Heart right ventricle (tissue), 16 donors: ENCODE results near the gene SEMA5A. TPM values are rescaled to one million over a fixed set of nuclear protein-coding genes. Genes with fewer than 3 reads are reported as not detected.
A peak's percentile ranks its signal among the peaks of the same experiment; 100 is the strongest.

Source experiments
- ATAC-seq, 8 donors: fragments of 200-7000 bp; cut with Tn5 transposase; one replicate each; pipeline ENCODE4 v1.9.1; 2020; ENCODE audit warnings: mild to moderate bottlenecking in 8 of 8, moderate library complexity in 8 of 8, moderate number of reproducible peaks in 1 of 8
- DNase-seq, 2 donors: peaks; one replicate each; pipeline ENCODE4 v3.0.0-alpha.2; 2020
- H3K27ac ChIP-seq, 10 donors: fragments of 200-600 bp; sonication (generic) in 2 of 10; one replicate each; pipeline versions ENCODE4 v1.5.0 to v1.8.0; 2020 to 2022; ENCODE audit warnings: mild to moderate bottlenecking in 3 of 10
- H3K27me3 ChIP-seq, 7 donors: fragments of 200-600 bp; one replicate each; pipeline ENCODE4 v1.8.0; 2021 to 2022; ENCODE audit warnings: mild to moderate bottlenecking in 2 of 7
- H3K36me3 ChIP-seq, 9 donors: fragments of 200-600 bp; sonication (generic) in 1 of 9; one replicate each; pipeline versions ENCODE4 v1.5.0 to v1.8.0; 2020 to 2022; ENCODE audit warnings: mild to moderate bottlenecking in 2 of 9
- H3K4me1 ChIP-seq, 9 donors: fragments of 200-600 bp; sonication (generic) in 1 of 9; one replicate each; pipeline versions ENCODE4 v1.5.0 to v1.8.0; 2020 to 2022; ENCODE audit warnings: mild to moderate bottlenecking in 4 of 9
- H3K4me3 ChIP-seq, 10 donors: fragments of 200-600 bp; sonication (generic) in 2 of 10; one replicate each; pipeline versions ENCODE4 v1.5.0 to v1.8.0; 2020 to 2022; ENCODE audit warnings: mild to moderate bottlenecking in 7 of 10, moderate library complexity in 2 of 10
- H3K9me3 ChIP-seq, 11 donors: fragments of 200-600 bp in 10 of 11; sonication (generic) in 2 of 11; one replicate each; pipeline versions ENCODE4 v1.5.0 to v1.8.0; 2013 to 2022; ENCODE audit warnings: mild to moderate bottlenecking in 2 of 11, control low read depth in 1 of 11, moderate library complexity in 1 of 11
- CTCF ChIP-seq, 9 donors: fragments of 200-600 bp; sonication (generic) in 2 of 9; IDR thresholded peaks; one replicate each; pipeline versions ENCODE4 v1.5.0 to v1.8.0; 2021 to 2022; ENCODE audit warnings: antibody characterized with exemption in 9 of 9, mild to moderate bottlenecking in 5 of 9, moderate library complexity in 1 of 9
- WGBS, 2 donors: extraction: QIAGEN DNeasy Blood & Tissue Kit; methylation state at CpG; one replicate each; pipeline ENCODE4 v1.1.7; 2013; ENCODE audit warnings: inconsistent platforms in 1 of 2; 5-methylcytosine and 5-hydroxymethylcytosine counted together
- intact Hi-C, 10 donors: fragments of 100-400 bp; cut with DNase I; formaldehyde crosslinking; loops; one replicate each; pipeline versions ENCODE4 v1.11.1 to v1.14.2; 2022
- polyA plus RNA-seq, 2 donors: library from polyadenylated mRNA; stranded (reverse); fragments of 200-250 nt; gene quantifications; one replicate each; pipeline ENCODE4 v1.2.3, GENCODE V29; 2013
- total RNA-seq, 10 donors: library from RNA; stranded (reverse); fragmentation: NEBNext Ultra II Directional in 3 of 10; extraction: Animal tissue kit (Norgen Biotek cat#: 25700) in 3 of 10; gene quantifications; one replicate each; pipeline versions ENCODE4 v1.2.1 to v1.2.4, GENCODE V29; 2021 to 2023
- donor health status: Arrhythmogenic right ventricular cardiomyopathy.
- donor health status: ischemic (EF 13 %, LVEDD 7.1; RV severe dilation, severe dysfunction).
- donor health status: healthy with polysubstance abuse.
- donor health status: DM: no; HTN: yes; CAD: no.
- donor health status: DM: no; HTN: no; CAD: no.
- donor health status: ischemic (EF 25% LVEDD 6.9; RV normal size, moderate dysfunction).
- donor health status: ischemic (EF 25% LVEDD 5.7; RV mildly dilated, moderate dysfunction).
- donor health status: healthy.
- donor health status: DM: yes; HTN: yes; CAD: no.
- donor health status: Ischemic cardiomyopathy.
- donor health status: ischemic (EF 35%, LVEDD 5.7; RV mildly dilated, moderate dysfunction).
- donor health status: nonischemic (EF 11% LVEDD 7.7; RV severe dilation, severe dysfunction).
- donor health status: DM: yes; HTN: yes; CAD: no.
- donor health status: PGD.
- donor health status: ischemic (EF 29% LVEDD 5.4; RV normal size, mild dysfunction).
- donor health status: nonischemic (EF 23%, LVEDD 6.1; RV moderate dilation, normal function).

The SEMA5A gene
- total and polyA plus RNA-seq, 12 donors: 1.9 to 71.5 (median 48.0) TPM

GRCh38 chr5:9529513-9529912 is 16.4 kb downstream of the SEMA5A start:
- Histone ChIP-seq H3K36me3 (no peaks in the 10 kb centered on the region), H3K4me1 (peaks cover 0 to 69% (median 30%) of the 10 kb centered on the region in 9 donors), H3K27me3 (no peaks in the 10 kb centered on the region), H3K9me3 (no peaks in the 10 kb centered on the region), H3K27ac (peak overlapping the region in 6 of 10 donors; percentile 15 to 70 (median 36)), H3K4me3 (no peak overlapping the region)
- DNase-seq: no peak
- TF ChIP-seq CTCF (IDR thresholded peaks at IDR 0.05): no peak
- 86 to 96% methylated on average over 2 of the region's 2 CpGs for WGBS, 2 donors
- intact Hi-C loops: no loop called here
- ATAC-seq: no peak

- WGBS, 2 donors: 44 to 55% methylated on average over 6 of the region's 6 CpGs
- ATAC-seq (peak in 7 of 8 donors; percentile 64 to 92 (median 75)), DNase-seq (peak in 1 of 2 donors; percentile 68)
- Histone ChIP-seq H3K4me1 (peaks cover 0 to 69% (median 27%) of the 10 kb centered on the region in 9 donors), H3K27ac (peak overlapping the region in 7 of 10 donors; percentile 11 to 70 (median 35)), H3K9me3 (no peaks in the 10 kb centered on the region), H3K27me3 (no peaks in the 10 kb centered on the region), H3K36me3 (no peaks in the 10 kb centered on the region), H3K4me3 (no peak overlapping the region)
- TF ChIP-seq CTCF (IDR thresholded peaks at IDR 0.05): no peak
- intact Hi-C loops: no loop called here
Measured at GRCh38 chr5:9529041-9529480, 16.8 kb downstream of the SEMA5A start.

- peaks cover 0 to 49% (median 16%) of the 10 kb centered on the region in 9 donors for H3K4me1 ChIP-seq
- no peak overlapping the region for H3K4me3 ChIP-seq
- no peaks in the 10 kb centered on the region for H3K36me3 ChIP-seq
- TF ChIP-seq CTCF (IDR thresholded peaks at IDR 0.05): no peak
- intact Hi-C loops: no loop called here
- H3K27ac ChIP-seq: peak overlapping the region in 5 of 10 donors; percentile 9 to 52 (median 22)
- WGBS, 2 donors: 89 to 98% methylated on average over 1 of the region's 1 CpG
- H3K27me3 ChIP-seq: no peaks in the 10 kb centered on the region
- no peak for DNase-seq
- ATAC-seq: no peak
- no peaks in the 10 kb centered on the region for H3K9me3 ChIP-seq
Measured at GRCh38 chr5:9524941-9525340, 20.9 kb downstream of the SEMA5A start.

GRCh38 chr5:9523090-9523823 is 22.6 kb downstream of the SEMA5A start:
- H3K4me3 ChIP-seq: no peak overlapping the region
- H3K4me1 ChIP-seq: peaks cover 0 to 50% (median 20%) of the 10 kb centered on the region in 9 donors
- intact Hi-C loops: no loop called here
- H3K36me3 ChIP-seq: no peaks in the 10 kb centered on the region
- TF ChIP-seq CTCF (IDR thresholded peaks at IDR 0.05): no peak
- H3K9me3 ChIP-seq: no peaks in the 10 kb centered on the region
- H3K27me3 ChIP-seq: no peaks in the 10 kb centered on the region
- DNase-seq (no peak), ATAC-seq (peak in 3 of 8 donors; percentile 63 to 76 (median 66))
- WGBS, 2 donors: 78 to 79% methylated on average over 7 of the region's 7 CpGs
- H3K27ac ChIP-seq: peak overlapping the region in 4 of 10 donors; percentile 22 to 52 (median 40)
